RPMI8226 (cell line): ENCODE measurements around the gene FAM118A.
"Not testable (repeated sequence)": the region's sequence is repeated elsewhere in the genome, so short reads cannot be mapped to it uniquely, and the experiment has no call there.

ENCODE experiments used
- DNase-seq: peaks from one replicate; pipeline ENCODE4 v3.0.0-alpha.2; 2015

FAM118A gene

GRCh38 chr22:45334528-45334927 is 24.8 kb downstream of the FAM118A start:
- no peak for DNase-seq

GRCh38 chr22:45335021-45335818 is 25.5 kb downstream of the FAM118A start:
- no peak for DNase-seq

- no peak for DNase-seq
These were observed 26.3 kb downstream of the FAM118A start for GRCh38 chr22:45335854-45336522.

GRCh38 chr22:45336971-45337431 is 27.3 kb downstream of the FAM118A start:
- DNase-seq, result no peak

GRCh38 chr22:45337536-45337935 is 27.8 kb downstream of the FAM118A start:
- no peak for DNase-seq

- no peak for DNase-seq
These were observed 29.1 kb downstream of the FAM118A start for GRCh38 chr22:45338795-45339194.

GRCh38 chr22:45340323-45340722 is 30.6 kb downstream of the FAM118A start:
- DNase-seq, result no peak

GRCh38 chr22:45341498-45341897 is 31.8 kb downstream of the FAM118A start:
- DNase-seq, result no peak

- no peak for DNase-seq
These were observed 33.4 kb downstream of the FAM118A start for GRCh38 chr22:45343143-45343542.

GRCh38 chr22:45344334-45344733 is 34.6 kb downstream of the FAM118A start:
- DNase-seq, result no peak

- no peak for DNase-seq
These were observed 40.2 kb downstream of the FAM118A start for GRCh38 chr22:45349916-45350315.

- no peak for DNase-seq
These were observed 42.2 kb downstream of the FAM118A start for GRCh38 chr22:45351956-45352355.

- not testable (repeated sequence) for DNase-seq
These were observed 43.0 kb downstream of the FAM118A start for GRCh38 chr22:45352757-45353156.

GRCh38 chr22:45353786-45354185 is 44.1 kb downstream of the FAM118A start:
- no peak for DNase-seq

GRCh38 chr22:45357490-45357889 is 47.8 kb downstream of the FAM118A start:
- DNase-seq, result no peak

- DNase-seq, result no peak
These were observed 48.4 kb downstream of the FAM118A start for GRCh38 chr22:45358127-45358526.

GRCh38 chr22:45359627-45360026 is 49.9 kb downstream of the FAM118A start:
- no peak for DNase-seq

GRCh38 chr22:45366713-45367112 is 57.0 kb downstream of the FAM118A start:
- DNase-seq, result no peak

GRCh38 chr22:45373592-45373991 is 63.9 kb downstream of the FAM118A start:
- not testable (repeated sequence) for DNase-seq

- no peak for DNase-seq
These were observed 66.3 kb downstream of the FAM118A start for GRCh38 chr22:45376009-45376408.

- DNase-seq, result no peak
These were observed 67.0 kb downstream of the FAM118A start for GRCh38 chr22:45376703-45377102.

GRCh38 chr22:45381348-45381747 is 71.6 kb downstream of the FAM118A start:
- DNase-seq, result no peak

GRCh38 chr22:45389546-45389945 is 79.8 kb downstream of the FAM118A start:
- no peak for DNase-seq
